ENCODE measurements around the gene SELENON.

The SELENON gene

DNA sequence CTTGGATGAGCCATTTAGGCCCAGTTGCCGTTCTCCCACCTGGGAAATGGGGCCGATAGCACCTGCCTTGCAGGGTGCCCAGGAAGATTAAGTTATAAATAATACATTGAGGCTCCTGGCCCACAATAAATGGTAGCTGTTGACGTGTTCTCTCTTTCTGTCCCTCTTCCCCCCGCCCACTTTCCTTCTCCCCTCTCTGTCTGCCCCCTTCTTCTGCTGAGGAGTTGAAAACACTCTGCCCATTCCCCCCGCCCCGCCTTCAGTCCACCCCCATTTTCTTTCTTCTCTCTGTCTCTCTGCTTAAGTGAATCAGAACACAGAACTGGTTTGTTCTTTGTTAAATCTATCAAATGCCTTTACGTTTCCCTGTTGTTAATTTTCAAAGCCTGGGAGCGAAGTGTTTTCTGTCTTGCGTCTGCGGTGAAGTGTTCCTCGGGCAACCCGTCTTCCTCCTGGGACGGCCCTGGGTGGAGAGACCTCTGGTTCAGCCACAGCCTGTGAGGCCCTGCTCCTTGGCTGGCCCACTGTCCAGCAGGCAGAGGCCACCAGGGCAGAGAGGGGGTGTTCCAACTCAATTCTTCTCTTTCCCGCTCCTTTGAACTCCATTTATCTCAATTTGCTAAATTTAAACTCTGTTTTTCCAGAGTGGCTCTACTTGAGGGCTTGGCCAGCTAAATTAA, 29.3 kb upstream of the SELENON start:
- DNase-seq, result no peak

- DNase-seq, result no peak
Observed at GRCh38 chr1:25771221-25772114, 28.5 kb upstream of the SELENON start.

- DNase-seq, result no peak
Observed at GRCh38 chr1:25772164-25772563, 27.8 kb upstream of the SELENON start.

DNA sequence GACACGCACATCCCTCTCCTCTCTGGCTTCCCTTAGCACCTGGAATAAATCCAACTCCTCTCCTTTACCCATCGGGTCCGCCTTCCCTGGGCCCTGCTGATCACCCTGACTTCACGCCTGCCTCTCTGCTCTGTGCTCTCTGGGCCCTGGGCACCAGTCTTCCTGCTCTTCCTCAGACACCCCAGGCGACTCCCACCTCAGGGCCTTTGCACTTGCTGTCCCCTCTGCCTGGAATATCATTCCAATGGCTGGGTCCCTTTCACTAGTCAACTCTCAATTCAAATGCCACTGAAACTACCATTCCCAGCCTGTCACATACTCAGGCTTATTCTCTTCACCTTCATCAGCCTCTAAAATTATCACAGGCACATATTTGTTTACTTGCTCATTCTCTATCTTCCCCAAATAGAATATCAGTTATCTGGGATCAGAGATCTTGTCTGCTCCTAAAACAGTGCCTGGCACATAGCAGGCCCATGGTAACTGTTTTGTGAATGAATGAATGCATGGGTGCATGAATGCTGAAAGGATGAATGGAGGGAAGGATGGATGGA, 27.2 kb upstream of the SELENON start:
- DNase-seq, result no peak

DNA sequence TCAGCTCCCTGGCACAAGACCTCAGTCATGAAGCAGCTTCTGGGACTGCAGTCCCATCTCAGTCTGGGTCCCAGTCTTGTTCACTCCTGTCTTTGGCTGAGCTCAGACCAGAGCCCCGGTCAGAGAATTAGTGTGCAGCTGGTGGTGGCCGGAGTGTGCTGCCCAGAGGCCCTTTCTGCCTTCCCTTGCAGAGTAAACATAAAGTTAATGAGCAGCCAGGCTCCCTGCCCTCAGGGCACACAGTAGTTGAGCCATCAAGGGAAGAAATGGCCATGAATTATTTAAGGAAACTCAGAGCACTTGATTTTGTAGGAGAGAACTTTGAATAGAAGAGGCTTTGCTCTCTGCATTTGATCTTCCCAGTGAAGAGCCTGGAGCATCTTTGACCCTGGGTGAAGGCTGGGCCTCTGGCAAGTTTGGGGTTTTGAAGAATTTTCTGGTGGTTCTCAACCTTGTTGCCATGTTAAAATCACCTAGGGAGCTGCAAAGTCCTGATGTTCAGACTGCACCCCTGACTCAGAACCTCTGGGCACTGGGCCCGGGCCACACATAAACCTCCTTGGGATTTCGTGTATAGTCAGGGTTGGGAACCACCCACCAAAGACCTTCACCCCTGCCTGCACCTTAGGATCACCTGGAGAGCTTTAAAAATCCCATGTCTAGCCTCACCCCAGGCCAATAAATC, 26.4 kb upstream of the SELENON start:
- DNase-seq, result no peak

GRCh38 chr1:25774206-25774803, 25.7 kb upstream of the SELENON start:
- DNase-seq, result no peak

DNA sequence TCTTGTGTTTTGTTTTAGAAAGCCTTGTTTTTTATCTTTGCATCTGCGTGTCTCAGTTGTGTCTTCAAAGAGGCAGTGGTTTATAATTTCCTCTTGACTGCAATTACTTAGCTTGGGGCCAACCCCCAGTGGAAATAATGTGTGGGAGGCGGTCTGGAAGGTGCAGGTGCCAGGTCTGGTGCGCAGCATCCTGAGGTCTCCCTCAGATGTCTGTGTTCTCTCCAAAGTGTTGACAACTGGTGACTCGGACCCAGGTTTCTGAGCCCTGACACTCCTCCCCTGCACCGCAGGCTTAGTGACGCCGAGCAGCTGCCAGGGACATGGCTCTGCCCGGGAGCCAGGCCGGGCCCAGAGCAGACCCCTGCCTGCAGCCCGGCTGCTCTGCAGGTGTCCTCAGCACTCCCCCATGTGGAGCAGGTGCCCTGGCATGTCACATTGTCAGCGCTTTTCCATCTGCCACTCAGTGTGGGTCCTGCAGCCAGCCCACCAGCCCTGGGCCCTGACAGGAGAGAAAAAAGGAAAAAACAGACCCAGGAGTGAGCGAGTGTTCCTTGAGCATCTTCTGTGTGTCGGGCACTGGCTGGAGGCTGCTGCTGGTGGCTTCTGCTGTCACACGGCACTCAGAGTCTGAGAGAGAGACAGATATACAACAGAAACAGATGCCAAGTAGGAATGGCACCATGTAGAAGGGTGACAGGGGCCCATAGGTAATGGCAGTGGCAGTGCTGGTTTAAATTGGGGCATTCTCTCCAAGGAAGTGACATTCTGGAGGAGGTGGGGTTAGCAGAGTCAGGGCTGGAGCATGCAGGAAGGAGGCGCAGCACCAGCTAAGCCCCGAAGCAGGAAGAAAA, 24.8 kb upstream of the SELENON start:
- no peak for DNase-seq

DNA sequence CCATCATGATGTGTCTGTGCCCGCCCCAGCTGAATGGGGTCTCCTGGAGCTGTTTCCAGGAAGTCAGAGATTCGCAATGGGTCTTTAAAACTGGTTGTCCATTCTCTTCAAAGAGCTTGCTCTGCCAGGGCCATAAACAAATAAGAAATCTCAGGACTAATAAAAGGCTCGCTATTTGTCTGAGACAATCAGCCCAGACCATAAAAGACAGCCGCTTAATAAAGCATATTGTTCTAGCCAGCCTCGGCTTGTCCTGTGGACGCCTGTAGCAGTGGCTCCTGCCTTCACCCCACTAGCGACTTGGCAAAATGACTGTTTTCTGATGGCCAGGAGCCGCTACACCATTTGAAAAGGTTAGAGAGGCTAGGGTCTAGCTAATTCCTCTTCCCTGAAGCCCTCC, 20.6 kb upstream of the SELENON start:
- DNase-seq, result no peak

- no peak for DNase-seq
Observed at GRCh38 chr1:25779894-25780293, 20.1 kb upstream of the SELENON start.

DNA sequence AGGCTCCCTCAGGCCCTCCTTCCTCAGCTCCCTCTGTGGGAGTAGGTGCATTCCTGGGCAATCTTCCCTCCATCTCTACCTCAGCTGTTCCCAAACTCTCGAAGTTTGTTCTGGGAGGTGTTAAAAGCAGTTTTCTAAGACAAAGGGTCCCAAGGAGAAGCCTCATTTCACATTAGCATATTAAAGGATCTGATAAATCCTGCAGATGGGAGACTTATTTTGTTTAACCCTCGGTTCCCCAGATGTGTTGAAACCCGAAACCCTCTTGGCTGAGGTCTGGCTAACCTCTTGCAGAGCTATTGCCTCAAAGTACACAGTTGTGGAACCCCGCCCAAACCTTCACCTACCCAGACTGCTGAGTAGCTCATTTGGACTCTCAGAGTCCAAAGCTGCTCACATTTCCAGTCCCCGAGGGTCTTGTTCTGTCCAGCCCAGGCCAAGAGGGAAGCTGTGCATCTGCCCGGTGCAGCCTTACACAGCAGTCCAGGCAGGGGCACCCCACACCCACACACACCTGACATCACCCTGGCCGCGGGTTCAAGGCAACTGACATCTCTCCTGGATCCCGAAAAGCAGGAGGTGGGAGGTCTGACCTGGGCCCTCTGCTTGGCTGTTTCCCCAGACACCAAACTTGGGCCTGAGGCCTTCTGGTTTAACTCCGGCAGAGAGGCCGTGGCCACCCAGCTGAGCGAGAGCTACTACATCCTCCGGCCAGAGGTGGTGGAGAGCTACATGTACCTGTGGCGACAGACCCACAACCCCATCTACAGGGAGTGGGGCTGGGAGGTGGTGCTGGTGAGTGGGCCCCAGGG, 19.5 kb upstream of the SELENON start:
- no peak for DNase-seq

GRCh38 chr1:25781130-25781433, 18.9 kb upstream of the SELENON start:
- no peak for DNase-seq

DNA sequence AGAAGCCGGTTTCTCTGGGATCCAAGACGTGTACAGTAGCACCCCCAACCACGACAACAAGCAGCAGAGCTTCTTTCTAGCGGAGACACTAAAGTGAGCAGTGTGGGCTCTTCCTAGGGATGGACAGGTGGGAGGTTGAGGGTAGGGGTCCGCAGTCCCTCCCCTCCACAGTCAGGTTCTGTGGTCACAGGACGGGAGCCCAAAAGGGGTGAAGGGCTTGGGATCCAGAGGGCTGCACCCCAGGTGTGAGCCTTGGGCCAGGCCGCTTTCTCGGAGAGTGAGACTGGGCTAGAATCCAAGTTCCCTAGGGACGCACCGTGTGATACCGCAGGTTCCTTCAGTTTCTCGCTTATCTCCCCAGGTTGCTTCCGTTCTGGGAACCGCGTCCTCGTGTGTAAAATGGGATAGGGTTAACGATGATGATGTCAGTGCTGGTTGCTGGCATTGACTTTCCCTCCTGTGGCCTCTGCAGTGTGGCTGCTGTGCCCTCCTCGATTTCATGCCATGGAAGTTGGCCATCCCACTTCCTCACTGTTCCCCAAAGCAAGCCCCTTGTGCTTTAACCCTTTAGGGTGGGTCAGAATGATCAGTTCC, 17.3 kb upstream of the SELENON start:
- DNase-seq, result no peak

- no peak for DNase-seq
Observed at GRCh38 chr1:25784575-25785051, 15.4 kb upstream of the SELENON start.

DNA sequence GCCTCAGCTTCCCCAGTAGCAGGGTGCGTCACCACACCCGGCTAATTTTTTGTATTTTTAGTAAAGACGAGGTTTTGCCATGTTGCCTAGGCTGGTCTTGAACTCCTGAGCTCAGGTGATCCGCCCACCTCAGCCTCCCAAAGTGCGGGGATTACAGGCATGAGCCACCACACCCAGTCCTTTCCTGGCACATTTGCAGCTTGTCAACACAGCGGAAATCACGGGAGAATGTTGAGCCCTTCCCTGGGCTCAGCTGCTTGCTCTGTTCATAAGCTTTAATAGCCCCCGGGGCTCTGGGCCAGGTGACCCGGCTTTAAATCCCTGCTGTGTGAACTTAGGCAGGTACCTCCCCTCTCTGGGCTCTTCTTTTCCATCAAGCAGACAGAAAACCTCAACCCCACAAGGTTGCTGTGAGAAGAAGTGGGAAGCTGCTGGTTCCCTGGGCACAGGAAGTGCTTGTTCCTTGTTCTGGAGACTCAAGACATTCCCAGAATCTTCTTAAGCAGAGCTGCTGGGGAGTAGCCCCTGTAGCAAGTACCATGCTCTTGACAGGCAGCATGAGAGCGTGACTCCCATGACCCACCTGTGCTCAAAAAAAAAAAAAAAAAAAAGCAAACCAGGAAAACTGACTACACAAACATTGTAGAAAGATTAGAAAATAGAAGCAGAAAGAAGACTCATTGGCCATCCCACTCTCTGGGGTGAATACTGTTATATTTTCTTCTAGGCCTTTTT, 14.5 kb upstream of the SELENON start:
- no peak for DNase-seq

- DNase-seq, result no peak
Observed at GRCh38 chr1:25786887-25787759, 12.9 kb upstream of the SELENON start.

- DNase-seq, result no peak
Observed at GRCh38 chr1:25787760-25788166, 12.2 kb upstream of the SELENON start.

- no peak for DNase-seq
Observed at GRCh38 chr1:25790472-25790871, 9.5 kb upstream of the SELENON start.

GRCh38 chr1:25792115-25792514, 7.9 kb upstream of the SELENON start:
- DNase-seq, result no peak

DNA sequence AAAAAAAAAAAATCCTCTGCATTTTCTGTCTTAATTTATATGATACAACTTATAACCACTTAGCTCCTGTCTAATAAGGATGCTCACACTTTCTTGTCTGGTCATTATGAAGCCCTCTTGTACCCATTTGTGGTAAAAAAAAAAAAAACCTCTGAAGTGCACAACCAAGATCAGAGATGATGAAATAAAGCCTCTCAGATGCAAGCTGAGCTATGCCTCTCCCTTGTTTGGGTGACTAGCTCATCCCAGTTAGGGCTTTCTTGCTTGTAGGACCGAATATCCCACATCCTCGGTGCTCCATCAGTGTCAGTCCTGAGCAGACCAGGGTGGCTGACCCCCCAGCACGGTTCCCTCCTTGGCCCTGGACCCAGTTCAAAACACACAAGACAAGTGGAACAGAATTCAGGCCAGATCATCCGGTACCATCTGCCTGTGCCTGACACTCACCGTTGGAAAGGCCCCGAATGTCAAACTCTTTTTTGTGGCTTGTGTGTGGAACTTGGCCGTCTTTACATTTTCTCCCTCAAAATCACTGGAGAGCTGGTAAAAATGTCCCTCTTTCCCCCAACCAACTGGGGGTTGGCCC, 6.3 kb upstream of the SELENON start:
- DNase-seq, result no peak
